Measurements from ENCODE around the gene ATG12. TPM values are rescaled to one million over a fixed set of nuclear protein-coding genes. Genes with fewer than 3 reads are reported as not detected.

ATG12 gene
- total and polyA plus RNA-seq, 2 of the 13 experiments (the other 11 are each of a cell fraction or from before 2014, with no cell fraction given) = 46.4 to 58.1 TPM

DNA sequence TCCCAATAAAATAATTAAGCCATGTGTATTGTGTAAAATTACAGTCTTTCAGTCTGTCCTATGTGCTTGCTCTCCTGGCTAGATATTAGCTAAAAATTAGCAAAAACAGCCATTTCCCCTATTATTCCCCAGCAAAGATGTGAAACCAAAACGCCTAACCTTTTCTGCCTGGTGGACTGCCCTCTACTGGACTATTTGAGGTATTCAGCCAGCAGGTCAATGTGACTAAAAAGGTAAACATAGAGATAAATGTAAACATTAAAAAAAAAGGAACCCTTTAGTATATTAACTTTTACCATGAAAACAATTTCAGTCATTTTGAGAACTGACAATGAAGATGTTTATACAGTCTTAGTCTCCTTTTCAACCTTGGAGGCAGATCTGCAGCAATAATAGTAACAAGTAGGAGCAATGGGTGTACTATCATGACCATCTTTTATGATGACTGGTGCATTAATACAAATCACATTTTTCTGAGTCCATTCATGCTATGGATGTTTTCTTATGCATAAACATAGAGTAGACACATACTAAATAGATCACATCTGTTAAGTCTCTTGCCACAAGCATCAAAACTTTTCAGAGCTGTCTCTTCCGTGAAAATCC, 10.1 kb downstream of the ATG12 start (continued):
- no peak for TF ChIP-seq BORCS8-MEF2B (CRISPR knock-in tag; IDR thresholded peaks at IDR 0.05)
- TF ChIP-seq, protein P1, sequence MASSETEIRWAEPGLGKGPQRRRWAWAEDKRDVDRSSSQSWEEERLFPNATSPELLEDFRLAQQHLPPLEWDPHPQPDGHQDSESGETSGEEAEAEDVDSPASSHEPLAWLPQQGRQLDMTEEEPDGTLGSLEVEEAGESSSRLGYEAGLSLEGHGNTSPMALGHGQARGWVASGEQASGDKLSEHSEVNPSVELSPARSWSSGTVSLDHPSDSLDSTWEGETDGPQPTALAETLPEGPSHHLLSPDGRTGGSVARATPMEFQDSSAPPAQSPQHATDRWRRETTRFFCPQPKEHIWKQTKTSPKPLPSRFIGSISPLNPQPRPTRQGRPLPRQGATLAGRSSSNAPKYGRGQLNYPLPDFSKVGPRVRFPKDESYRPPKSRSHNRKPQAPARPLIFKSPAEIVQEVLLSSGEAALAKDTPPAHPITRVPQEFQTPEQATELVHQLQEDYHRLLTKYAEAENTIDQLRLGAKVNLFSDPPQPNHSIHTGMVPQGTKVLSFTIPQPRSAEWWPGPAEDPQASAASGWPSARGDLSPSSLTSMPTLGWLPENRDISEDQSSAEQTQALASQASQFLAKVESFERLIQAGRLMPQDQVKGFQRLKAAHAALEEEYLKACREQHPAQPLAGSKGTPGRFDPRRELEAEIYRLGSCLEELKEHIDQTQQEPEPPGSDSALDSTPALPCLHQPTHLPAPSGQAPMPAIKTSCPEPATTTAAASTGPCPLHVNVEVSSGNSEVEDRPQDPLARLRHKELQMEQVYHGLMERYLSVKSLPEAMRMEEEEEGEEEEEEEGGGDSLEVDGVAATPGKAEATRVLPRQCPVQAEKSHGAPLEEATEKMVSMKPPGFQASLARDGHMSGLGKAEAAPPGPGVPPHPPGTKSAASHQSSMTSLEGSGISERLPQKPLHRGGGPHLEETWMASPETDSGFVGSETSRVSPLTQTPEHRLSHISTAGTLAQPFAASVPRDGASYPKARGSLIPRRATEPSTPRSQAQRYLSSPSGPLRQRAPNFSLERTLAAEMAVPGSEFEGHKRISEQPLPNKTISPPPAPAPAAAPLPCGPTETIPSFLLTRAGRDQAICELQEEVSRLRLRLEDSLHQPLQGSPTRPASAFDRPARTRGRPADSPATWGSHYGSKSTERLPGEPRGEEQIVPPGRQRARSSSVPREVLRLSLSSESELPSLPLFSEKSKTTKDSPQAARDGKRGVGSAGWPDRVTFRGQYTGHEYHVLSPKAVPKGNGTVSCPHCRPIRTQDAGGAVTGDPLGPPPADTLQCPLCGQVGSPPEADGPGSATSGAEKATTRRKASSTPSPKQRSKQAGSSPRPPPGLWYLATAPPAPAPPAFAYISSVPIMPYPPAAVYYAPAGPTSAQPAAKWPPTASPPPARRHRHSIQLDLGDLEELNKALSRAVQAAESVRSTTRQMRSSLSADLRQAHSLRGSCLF (CRISPR knock-in tag; IDR thresholded peaks at IDR 0.05; ENCODE audit: borderline replicate concordance) = no peak
- no peak for TF ChIP-seq HOXA3 (CRISPR knock-in tag; IDR thresholded peaks at IDR 0.05)

DNA sequence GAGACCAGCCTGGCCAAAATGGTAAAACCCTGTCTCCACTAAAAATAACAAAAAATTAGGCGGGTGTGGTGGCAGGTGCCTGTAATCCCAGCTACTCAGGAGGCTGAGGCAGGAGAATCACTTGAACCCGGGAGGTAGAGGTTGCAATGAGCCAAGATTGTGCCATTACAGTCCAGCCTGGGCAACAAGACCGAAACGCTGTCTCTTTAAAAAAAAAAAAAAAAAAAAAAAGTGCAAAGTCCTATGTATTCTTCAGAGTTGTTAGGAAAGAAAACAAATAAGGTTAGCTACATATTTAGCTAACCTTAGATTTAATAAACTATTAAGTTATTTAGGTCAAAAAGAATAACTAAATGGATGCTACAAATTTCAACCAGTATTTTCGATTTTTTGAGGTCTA, 11.5 kb downstream of the ATG12 start:
- WGBS (ENCODE audit: low lambda C conversion rate) = 66% methylated on average over 5 of the region's 5 CpGs
- H3K9ac ChIP-seq (ENCODE audit: insufficient read depth, low read depth, low read length) = no peak overlapping the region
- peaks cover 24% of the 10 kb centered on the region for H3K4me1 ChIP-seq (ENCODE audit: insufficient read depth, low read length)
- H3K27ac ChIP-seq (ENCODE audit: extremely low read length, insufficient read depth, low read length) = no peak overlapping the region
- no peaks in the 10 kb centered on the region for H3K27me3 ChIP-seq (ENCODE audit: control insufficient read depth in 1 of 2, insufficient read depth in 2 of 2, low read length in 2 of 2)
- H4K20me1 ChIP-seq (ENCODE audit: insufficient read depth, low read length) = peaks cover 3% of the 10 kb centered on the region; the same call in 1 of the 2 replicates
- ChIA-PET POLR2A (interaction anchor here (1.0 kb wide), 1 partner anchor 14 kb away, joined by 3 read pairs; the partner anchor contains the start of gene CDO1), CTCF (ENCODE audit: low intra/inter-chr PET ratio, low total read pairs) (interaction anchor here (2.2 kb wide), 1 partner anchor 195 kb away, joined by 18 read pairs; no protein-coding TSS in a partner anchor)
- peaks cover 1 to 12% of the 10 kb centered on the region in 2 experiments; a peak in 3 of 5 replicates for H3K36me3 ChIP-seq (replicated peaks in 1 of 2; ENCODE audit: control insufficient read depth in 1 of 2, insufficient read depth in 2 of 2, low read length in 2 of 2)
- H3K9me3 ChIP-seq (ENCODE audit: low read length) = no peaks in the 10 kb centered on the region
- H3K79me2 ChIP-seq (ENCODE audit: insufficient read depth, low read length) = no peaks in the 10 kb centered on the region
- no peak overlapping the region for H2AFZ ChIP-seq (ENCODE audit: low read length)
- in situ Hi-C loops (cut with HindIII; ENCODE audit: extremely low pct_ligation_motif_present, low pct_unique_long_range_greater_than_20kb) = loop anchor here (10.0 to 25.0 kb wide), 2 partner anchors 232 to 285 kb away; partner anchors contain the start of gene FEM1C
- TF ChIP-seq ZFP91 (CRISPR knock-in tag; IDR thresholded peaks at IDR 0.05; ENCODE audit: borderline replicate concordance) (peak; percentile 75; the same call in 1 of the 2 replicates), ZFP82 (CRISPR knock-in tag; IDR thresholded peaks at IDR 0.05; ENCODE audit: borderline replicate concordance) (no peak), ZNF362 (CRISPR knock-in tag; IDR thresholded peaks at IDR 0.05; ENCODE audit: borderline replicate concordance) (peak; percentile 67; the same call in 1 of the 2 replicates), ZNF367 (CRISPR knock-in tag; IDR thresholded peaks at IDR 0.05; ENCODE audit: borderline replicate concordance) (no peak), ZBTB7A (CRISPR knock-in tag; IDR thresholded peaks at IDR 0.05) (no peak), DMAP1 (CRISPR knock-in tag; IDR thresholded peaks at IDR 0.05) (no peak), HNF4A (CRISPR knock-in tag; IDR thresholded peaks at IDR 0.05) (0 out of 2 replicates have a peak, but pooled peaks have one; percentile 20)
- TF ChIP-seq, protein P2, sequence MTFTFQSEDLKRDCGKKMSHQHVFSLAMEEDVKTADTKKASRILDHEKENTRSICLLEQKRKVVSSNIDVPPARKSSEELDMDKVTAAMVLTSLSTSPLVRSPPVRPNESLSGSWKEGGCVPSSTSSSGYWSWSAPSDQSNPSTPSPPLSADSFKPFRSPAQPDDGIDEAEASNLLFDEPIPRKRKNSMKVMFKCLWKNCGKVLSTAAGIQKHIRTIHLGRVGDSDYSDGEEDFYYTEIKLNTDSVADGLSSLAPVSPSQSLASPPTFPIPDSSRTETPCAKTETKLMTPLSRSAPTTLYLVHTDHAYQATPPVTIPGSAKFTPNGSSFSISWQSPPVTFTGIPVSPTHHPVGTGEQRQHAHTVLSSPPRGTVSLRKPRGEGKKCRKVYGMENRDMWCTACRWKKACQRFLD (CRISPR knock-in tag; IDR thresholded peaks at IDR 0.05; ENCODE audit: borderline replicate concordance) = no peak
- no peak overlapping the region for H3K4me3 ChIP-seq (replicated peaks in 1 of 3; ENCODE audit: insufficient read depth in 1 of 3, low read depth in 2 of 3, low read length in 3 of 3)
- no TSS peak for BruUV-seq (replicated peaks)
- intact Hi-C loops (cut with micrococcal nuclease; ENCODE audit: unreplicated experiment) = loop anchor here (2.0 to 10.0 kb wide), 2 partner anchors 203 to 535 kb away; partner anchors contain the start of genes CCDC112 and TMED7
- no peak for FAIRE-seq
- no peak for ATAC-seq
- no peak for DNase-seq (ENCODE audit: low spot score)
- 0 out of 2 replicates have a peak overlapping the region, but pooled peaks have one; percentile 20 for H3K4me2 ChIP-seq (ENCODE audit: low read depth, low read length)

All from HepG2 (cell line).